ENCODE data around the gene SELENOK. TPM values are rescaled to one million over a fixed set of nuclear protein-coding genes. Genes with fewer than 3 reads are reported as not detected.

The SELENOK gene
- total and polyA plus RNA-seq, 2 of the 13 experiments (the other 11 are each of a cell fraction or from before 2014, with no cell fraction given): 67.0 to 81.0 TPM

DNA sequence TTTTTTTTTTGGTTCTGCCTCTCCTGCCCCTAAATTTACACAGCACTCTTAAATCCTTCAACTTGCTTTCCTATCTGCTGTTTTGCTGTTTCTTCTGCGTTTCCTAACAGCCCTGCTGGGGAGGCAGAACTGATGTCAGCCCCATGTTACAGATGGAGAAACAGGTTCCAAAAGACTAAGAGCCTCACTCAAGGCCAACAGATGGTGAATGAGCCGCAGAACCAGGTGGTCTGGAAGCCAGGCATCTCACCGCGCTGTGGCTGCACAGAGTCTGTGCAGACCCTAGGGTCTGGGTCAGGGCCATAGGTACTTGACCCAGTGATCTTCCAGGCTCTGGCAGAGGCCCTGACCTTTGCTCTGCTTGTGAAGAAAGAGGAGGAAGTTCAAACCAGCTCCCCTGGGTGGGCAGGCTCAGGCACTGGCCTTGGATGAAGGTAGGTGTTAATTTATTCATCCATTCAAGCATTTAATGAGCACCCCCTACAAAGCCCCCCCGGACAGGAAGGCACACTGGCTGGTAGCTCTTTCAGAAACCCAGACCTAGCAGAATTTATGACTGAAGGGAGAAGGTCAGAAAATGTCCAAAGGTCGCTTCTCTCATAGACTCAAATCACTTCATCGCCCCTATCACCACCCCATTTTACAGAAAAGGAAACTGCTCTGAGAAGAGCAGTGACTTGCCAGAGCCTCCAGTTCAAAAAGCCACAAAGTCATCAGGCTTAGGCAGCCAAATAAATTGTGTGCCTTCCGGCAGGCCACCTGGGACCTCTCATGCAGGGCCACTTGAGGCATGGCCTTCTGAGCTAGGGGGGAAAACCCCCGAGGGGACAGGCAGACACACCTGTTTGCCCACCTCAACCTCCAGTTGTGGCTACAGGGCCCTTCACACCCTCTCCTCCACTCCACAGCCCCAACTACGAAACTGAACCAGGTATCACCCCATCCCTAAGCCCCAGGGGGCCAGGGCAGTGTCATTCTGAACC, 48.2 kb downstream of the SELENOK start (continued):
- TF ChIP-seq GATA4 (IDR thresholded peaks at IDR 0.05; ENCODE audit: borderline replicate concordance, low read depth): no peak; the same call in 1 of the 2 replicates
- 0 out of 2 replicates have a peak, but pooled peaks have one; percentile 19 for TF ChIP-seq ZNF766 (CRISPR knock-in tag; IDR thresholded peaks at IDR 0.05; ENCODE audit: borderline replicate concordance)
- peak; percentile 71 for TF ChIP-seq POLR2G (IDR thresholded peaks at IDR 0.05; ENCODE audit: low read depth, low read length)
- TF ChIP-seq ZFP1 (CRISPR knock-in tag; IDR thresholded peaks at IDR 0.05): no peak; the same call in 1 of the 2 replicates
- TF ChIP-seq ZNF451 (CRISPR knock-in tag; IDR thresholded peaks at IDR 0.05): no peak
- TF ChIP-seq GTF2F1 (IDR thresholded peaks at IDR 0.05; ENCODE audit: low read length): no peak
- peak; percentile 25; the same call in 1 of the 2 replicates for TF ChIP-seq ZNF431 (CRISPR knock-in tag; IDR thresholded peaks at IDR 0.05; ENCODE audit: borderline replicate concordance, low read depth)
- TF ChIP-seq, protein P1, sequence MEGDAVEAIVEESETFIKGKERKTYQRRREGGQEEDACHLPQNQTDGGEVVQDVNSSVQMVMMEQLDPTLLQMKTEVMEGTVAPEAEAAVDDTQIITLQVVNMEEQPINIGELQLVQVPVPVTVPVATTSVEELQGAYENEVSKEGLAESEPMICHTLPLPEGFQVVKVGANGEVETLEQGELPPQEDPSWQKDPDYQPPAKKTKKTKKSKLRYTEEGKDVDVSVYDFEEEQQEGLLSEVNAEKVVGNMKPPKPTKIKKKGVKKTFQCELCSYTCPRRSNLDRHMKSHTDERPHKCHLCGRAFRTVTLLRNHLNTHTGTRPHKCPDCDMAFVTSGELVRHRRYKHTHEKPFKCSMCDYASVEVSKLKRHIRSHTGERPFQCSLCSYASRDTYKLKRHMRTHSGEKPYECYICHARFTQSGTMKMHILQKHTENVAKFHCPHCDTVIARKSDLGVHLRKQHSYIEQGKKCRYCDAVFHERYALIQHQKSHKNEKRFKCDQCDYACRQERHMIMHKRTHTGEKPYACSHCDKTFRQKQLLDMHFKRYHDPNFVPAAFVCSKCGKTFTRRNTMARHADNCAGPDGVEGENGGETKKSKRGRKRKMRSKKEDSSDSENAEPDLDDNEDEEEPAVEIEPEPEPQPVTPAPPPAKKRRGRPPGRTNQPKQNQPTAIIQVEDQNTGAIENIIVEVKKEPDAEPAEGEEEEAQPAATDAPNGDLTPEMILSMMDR (CRISPR knock-in tag; IDR thresholded peaks at IDR 0.05): no peak
- TF ChIP-seq TEAD3 (CRISPR knock-in tag; optimal IDR thresholded peaks at IDR 0.05; ENCODE audit: borderline replicate concordance): no peak
